NCI-H128 (cell line): ENCODE data around the gene LENG1.

Source experiments
- DNase-seq: peaks from one replicate; lab custom pipeline; 2025; ENCODE audit not compliant: unreplicated experiment; lab: John Stamatoyannopoulos, UW

LENG1 gene

DNA sequence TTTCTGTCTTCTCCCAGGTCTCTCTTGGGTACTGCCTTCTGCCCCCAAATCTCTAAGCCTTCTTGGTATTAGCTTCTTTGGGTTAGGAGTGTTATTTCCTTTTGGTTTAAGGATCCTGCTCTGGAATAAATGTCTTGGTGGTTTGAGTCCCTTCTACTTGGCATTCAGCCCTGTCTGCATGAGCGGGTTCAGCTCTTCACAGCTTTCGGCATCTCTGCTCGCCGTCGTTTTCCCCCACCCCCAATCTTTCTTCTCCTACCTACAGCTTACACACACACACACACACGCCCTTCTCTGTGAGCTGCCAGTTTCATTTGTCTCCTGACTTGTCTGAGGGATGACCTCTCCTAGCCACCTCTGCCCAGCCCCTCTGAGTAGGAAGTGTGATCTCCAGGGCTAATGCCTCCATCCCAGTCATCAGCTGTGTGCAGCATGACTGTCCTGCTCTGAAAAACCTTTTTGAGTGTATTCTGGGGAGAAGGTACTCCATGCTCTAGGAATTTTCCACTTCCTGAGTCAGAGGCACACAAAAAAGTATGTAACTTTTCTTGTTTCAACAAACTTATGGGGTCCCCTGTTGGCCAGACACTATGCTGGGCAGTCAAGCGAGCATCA is 17.2 kb downstream of the LENG1 start:
- DNase-seq = no peak

DNA sequence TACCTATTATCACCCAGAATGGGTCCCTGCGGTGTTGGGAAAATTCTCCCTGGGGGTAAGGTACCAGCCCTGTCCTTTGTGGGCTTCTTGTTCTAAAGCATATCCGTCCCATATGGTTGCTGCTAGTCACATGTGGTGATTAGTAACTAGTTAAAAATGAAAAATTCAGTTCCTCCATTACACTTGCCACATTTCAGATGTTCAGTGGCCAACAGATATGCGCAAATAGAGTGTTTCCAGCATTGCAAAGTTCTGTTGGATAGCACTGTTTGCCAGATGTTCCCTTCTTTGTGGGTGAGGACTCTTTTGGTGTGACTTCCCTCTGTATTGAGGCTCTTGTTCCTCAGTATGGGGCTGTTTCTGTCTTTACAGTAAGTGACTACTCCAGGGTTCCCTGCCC is 18.2 kb downstream of the LENG1 start:
- DNase-seq = no peak

DNA sequence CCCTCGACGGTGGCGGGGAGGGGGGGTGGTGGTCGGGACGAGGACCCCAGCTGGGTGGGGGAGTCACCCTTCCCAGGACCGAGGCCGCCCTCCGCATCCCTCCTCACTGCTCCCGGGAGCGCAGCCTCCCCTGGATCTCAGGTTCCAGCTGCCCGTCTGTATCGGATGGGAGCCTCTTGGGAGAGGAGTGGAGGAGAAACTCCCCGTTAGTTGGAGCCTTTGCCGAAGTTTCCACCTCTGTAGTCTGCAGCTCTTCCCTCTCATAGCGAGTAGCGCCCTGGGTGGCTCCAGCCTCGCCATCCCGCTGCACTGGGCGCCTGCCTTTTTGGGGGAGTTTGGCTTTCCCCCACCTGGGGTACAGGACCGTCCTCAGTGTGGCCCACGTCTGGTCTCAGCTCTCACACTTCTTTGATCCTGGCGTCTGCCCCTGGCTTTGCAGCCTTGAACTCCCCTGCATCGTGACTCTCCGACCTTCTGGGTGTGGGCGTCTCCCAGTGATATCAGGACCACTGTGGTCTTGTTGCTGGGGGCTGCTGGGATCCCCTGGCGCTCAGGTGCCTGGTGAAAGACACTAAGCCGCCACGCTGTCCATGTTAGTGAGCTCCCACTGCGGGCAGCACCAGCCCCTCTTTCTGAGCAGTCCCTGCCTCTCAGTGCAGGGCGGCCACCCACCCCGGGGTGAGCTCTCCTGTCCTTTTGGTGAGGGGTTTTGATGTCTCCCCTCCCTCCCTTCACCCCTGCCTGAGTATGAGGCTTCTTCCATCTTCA is 20.8 kb downstream of the LENG1 start:
- DNase-seq = no peak

DNA sequence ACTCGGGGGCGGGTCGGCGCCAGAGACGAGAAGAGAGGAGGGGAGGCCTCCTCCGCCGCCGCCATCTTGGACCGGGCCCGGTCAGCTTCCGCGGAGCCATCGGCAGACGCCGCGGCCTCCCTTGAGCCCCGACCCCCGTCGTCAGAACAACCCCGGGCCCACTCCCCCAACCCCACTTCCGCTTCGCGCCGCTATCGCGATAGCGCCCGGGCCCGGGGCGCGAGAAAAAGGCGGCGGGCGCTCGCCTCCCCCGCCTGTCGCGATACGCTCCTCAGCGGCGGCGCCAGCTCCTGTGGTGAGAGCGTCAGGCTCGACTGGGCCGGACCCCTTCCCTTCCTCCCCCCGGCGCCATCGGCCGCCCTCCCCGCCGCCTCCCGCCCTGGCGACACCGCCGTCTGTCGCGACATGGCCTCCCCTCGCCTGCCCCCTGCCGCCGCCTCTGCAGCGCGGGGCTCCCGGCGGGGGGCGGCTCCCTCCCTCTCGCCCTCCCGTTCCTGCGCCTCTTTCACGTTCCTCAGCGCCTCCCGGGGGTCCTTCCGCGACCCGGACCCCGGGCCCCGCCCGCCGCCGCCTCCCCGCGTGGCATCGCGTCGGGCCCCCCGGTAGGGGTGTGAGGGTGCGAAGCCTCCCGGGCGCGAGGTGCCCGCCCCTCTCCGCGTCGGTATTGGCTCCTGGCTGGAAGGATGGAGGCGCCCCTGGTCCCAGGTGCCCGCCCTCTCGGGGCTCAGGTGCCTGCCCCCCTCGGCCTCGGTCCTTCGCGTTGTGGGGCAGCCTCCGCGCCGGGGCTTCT is 21.6 kb downstream of the LENG1 start, which contains the start of gene CNOT3:
CNOT3 (plus strand) TSS at position 64 of the 790 bp plus-strand sequence. CDS start 5,217 bp downstream, outside the sequence.
- DNase-seq = no peak

DNA sequence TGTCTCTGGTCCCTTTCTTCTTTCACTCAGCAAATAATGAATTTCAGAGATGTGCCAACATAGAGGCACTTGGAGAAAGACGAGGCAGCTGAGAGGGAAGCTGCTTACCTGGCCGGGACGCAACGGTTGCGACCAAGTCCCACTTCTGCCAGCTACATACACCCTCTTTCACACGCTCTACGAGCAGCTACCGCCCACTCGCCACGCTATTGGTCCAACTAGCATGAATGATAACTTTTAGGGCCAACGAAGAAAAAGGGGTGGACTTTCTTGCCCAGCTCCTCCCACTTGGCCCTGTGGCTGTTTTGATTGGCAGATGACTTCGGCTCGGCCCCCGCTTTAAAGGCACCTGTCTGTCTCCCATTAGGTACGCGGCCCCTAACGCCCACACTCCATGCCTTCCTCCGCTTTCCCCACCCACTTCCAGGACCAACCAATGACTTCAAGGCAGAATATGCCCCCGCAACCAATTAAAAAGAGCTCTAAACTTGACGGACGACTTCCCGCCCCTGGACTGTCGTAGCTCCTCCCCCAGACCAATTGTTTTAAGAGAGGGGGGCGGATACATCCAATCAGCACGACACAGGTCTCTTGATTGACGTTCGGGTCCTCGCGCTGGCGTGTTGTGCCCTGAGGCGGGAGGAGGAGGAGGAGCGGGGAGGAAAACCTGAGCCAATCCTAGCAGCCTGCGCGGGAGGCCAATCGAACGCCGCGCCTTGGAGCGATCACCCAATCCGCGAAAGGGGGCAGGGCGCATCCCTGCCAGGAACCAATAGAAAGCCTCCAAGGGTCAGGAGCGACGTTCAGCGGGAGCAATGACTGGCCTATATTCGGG is 22.4 kb downstream of the LENG1 start:
- DNase-seq = peak; percentile 100

DNA sequence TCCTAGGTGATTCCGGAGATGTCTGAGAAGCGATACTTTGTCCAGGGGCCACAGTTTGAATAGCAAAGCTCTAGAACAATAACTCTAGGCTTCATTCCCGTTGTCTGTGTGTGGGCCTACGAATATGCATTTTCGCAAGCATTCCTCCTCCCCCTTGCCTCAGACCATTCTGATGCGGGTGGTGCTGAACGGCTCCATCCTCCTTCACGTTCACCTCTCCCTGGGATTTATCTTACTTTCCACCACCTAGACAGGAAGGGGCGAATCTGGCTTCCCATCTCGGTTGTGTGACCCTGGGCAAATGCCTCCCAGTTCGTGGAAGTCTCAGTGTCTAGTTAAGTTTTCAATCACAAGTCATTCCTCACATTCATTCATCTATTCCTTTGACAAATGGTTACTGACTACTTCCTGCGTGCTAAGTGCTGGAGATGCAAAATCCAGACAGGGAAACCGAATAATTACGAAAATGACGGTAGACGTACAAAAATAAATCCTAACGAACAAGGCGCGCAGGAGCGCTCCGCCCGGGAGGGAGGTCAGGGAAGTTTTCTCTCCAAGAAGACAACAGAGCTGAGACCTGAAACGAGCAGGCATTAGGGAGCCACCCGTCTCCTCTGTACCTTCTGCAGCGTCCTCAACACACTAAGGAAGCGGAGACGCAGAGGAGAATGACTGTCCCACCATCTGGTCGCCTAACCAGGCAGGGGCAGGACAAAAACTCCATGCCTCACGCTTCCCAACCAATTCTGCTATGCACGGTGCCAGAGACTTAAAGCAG is 23.2 kb downstream of the LENG1 start:
- DNase-seq = no peak

DNA sequence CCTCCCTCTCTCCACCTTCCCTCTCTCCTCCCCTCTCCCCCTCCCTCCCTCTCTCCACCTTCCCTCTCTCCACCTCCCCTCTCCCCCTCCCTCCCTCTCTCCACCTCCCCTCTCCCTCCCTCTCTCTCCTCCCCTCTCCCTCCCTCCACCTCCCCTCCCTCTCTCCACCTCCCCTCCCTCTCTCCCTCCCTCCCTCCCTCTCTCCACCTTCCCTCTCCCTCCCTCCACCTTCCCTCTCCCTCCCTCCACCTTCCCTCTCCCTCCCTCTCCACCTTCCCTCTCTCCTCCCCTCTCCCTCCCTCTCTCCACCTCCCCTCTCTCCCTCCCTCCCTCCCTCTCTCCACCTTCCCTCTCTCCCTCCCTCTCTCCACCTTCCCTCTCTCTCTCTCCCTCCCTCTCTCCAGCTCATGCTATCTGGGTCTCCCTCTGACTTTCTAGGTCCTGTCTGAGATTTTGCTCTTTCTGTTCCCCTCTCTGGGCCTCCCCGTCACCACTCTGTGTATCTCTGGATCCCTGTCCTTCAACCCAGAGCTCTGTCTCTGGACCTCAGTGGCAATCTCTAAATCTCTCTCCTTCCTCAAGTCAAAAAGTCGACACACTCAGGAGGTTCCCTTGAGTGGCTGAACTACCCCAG is 25.4 kb downstream of the LENG1 start:
- no peak for DNase-seq

DNA sequence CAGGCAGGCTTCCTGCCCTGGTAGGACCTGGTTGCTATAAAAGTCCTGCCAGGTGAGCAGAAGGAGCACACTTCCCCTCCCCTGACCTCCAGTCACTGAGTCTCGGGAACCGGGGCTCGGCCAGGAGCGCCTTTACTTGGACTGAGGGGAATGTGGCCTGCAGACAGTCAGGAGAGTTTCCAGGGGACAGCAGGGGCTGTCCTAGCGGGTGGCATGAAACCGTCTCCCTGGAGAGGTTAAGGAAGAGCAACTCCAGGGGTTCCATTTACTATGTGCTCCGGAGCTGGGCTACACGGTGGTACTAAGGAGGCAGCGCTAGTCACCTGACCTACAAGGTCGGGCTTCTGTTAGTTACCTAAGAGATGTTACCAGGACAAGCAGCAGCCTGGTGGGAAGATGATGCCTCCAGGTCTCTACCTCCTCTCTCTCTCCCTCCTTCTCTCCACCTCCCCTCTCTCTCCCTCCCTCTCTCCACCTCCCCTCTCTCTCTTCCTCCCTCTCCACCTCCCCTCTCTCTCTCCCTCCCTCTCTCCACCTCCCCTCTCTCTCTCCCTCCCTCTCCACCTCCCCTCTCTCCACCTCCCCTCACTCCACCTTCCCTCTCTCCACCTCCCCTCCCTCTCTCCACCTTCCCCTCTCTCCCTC is 26.1 kb downstream of the LENG1 start:
- no peak for DNase-seq

DNA sequence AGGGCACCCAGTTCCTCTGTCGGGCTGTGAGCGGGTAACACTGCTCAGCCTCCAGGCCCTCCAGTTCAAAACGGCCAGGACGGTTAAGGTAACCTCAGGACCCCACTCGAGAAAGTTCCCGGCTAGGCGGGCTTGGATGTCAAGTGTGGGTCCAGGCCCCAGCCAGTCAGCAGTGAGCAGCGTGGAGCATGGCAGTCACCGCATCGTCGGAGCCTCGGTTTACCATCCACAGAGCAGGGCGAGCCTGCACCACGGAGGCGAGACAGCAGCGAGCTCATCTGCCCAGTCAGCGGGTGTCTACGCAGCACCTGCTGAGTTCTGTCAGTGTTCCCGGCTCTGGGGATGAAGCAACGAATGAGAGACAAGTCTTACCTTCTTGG is 29.9 kb downstream of the LENG1 start:
- no peak for DNase-seq

DNA sequence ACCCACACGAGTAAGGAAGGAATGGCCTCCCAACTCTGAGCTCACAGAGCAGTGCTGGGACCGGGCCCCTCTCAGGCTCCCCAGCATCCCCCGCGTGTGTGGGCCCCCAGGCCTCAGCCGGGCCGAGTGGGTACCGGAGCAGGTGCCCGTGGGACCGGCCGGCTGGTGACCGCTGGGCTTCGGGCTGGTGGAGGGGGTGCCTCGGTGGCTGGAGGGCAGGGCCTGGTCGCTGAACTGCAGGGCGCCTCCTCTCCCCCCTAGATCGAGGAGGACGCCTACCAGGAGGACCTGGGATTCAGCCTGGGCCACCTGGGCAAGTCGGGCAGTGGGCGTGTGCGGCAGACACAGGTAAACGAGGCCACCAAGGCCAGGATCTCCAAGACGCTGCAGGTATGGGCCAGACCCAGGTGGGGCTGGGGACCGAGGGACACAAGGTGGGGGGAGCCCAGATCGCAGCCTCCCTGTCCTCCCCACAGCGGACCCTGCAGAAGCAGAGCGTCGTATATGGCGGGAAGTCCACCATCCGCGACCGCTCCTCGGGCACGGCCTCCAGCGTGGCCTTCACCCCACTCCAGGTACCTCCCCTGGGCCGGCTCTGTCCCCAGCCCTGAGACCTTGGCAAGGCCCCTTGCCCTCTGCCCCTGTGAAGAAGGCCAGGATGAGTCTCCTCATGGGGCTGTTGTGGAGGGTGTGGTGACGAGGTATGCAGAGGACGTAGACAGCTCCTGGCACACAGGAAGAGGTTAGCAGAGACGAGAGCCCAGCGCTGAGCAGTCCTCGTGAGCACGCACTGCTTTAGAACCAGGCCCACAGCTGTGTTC is 30.5 kb downstream of the LENG1 start:
- no peak for DNase-seq

DNA sequence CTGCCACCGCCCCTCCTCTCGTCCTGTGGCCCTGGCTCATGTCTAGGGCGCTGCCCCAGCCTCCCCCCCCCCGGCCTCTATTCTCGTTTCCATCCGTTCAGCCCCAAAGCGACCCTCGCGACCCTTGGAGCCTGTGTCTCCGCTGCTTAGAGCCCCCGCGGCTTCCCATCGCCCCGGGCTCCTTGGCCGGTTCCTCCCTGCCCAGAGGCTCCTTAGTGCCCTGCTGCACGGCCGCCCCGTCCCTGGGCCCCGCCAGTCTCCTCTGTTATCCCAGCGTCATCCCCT is 31.1 kb downstream of the LENG1 start:
- DNase-seq = no peak

DNA sequence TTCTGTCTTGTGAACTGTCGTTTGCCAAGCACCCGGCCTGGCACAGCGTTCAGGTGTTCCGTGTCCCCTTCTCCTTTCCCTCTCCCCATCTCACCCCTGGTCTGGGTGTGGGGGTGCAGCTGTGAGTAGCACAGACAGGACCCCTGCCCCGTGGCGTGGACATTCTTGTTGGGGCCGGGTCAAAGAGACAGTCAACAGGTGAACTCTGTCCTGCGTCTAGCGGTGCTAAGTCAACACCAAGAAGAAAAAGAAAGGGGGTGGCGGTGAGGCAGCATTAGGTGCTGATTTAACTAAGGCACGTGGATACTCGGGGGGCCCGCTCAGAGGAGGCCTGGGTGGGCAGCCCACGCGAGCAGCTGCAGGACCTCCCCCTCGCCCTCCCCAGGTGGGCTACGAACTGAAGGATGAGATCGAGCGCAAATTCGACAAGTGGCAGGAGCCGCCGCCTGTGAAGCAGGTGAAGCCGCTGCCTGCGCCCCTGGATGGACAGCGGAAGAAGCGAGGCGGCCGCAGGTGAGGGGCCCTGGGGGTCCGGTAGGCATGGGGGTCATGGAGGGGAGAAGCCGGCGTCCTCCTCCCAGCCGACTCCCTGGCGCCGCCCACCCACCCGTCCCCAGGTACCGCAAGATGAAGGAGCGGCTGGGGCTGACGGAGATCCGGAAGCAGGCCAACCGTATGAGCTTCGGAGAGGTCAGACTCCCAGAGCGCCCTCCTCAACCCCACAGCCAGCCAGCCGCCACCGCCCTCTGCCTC is 31.7 kb downstream of the LENG1 start:
- DNase-seq = no peak

DNA sequence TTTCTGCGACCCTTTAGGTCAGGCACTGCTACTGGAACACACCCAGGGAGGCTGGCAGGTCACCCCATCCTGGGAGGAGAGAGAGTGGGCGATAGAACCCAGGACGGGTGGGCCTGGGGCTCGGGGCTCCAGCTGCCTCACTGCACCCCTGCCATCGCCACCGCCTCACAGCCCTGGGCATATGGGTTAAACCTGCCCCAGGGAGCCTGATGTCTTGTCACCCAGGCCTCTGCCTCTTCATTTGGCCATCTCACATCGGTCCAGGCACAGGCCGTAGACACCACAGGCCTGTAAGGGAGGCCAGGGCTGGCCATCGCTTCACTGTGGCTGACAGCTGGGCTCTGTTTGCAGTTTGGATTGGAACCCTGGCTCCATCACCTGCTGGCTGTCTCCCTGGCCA is 33.8 kb downstream of the LENG1 start:
- DNase-seq = no peak

DNA sequence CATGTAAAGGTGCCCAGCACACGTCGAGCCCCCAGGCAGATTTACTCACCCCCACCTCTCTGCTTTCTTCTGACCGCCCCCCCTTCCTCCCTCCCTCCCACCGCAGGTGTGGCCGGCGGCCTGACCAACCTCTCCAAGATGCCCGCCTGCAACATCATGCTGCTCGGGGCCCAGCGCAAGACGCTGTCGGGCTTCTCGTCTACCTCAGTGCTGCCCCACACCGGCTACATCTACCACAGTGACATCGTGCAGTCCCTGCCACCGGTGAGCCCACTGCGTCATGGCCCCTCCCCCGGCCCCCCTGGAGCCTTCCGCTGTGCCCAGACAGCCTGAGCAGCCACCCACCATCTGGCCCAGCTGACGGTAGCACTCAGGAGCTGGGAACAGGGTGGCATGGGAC is 35.1 kb downstream of the LENG1 start:
- no peak for DNase-seq

DNA sequence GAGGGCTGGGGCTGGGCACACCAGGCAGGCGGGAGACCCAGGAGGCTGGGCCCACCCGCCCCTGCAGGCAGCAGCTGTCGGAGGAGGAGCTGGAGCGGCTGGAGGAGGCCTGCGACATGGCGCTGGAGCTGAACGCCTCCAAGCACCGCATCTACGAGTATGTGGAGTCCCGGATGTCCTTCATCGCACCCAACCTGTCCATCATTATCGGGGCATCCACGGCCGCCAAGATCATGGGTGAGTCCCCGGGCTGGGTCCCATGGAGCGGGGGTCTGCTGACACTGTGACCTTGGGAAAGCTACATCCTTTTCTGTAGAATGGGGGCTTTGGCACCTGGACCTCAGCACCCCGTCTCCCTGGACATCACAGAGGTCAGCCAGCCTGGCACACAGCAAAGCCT is 35.8 kb downstream of the LENG1 start:
- DNase-seq = no peak

DNA sequence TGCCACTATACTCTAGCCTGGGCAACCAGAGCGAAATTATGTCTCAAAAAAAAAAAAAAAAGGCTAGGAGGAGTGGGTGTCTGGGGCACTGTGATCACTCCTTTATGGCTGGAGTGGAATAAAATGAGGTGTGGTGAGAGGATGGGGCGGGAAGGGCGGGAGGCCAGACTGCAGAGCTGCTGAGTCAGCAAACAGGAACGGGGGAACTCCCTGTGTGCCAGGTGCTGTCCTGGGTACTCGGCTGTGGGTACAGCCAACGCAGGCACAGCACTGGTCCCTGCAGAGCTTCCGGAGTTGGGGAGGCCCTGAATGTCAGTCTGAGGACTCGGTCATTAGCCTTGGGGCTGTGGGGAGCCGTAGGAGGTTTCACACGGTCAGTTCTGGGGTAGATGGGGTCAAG is 38.3 kb downstream of the LENG1 start:
- DNase-seq = no peak

DNA sequence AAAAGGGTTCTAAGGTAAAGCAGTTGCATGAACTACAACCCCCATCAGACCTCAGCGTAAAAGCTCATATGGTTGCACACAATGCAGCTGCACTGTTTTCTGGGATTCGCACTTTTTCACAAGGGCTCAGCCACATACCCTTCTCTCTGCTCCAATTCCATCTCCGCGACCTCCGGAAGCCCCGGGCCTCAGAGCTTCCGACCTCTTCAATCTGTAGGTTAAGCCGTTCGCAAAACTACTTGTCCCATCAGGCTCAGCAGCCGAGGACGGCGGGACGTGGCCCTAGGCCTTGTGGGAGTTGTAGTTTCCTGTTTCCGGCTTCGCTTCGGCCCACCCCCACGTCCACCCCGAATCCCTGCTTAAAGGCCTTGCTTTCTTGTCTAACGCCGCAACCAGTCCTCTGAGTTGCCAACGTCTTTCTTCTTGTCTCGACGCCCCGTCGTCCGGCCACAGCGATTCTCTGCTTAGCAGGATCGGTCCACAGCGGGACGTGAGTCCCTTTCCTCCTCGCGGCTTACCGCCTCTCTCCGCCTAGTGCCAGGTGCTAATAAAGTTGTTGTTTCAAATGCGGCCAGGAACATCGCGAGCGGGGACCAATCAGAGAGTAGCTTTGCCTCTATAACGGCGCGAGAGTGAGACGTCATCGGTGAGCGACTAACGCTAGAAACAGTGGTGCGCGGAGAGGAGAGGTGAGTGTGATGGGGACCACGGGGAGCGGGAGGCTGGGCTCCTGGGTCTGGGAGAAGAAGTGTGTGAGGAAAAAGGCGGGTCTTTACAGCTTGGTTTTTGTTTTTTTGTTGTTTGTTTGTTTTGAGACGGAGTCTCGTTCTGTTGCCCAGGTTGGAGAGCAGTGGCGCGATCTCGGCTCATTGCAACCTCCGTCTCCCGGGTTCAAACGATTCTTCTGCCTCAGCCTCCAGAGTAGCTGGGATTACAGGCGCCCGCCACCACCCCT is 44.1 kb downstream of the LENG1 start, which contains the start of the genes PRPF31 and TFPT:
PRPF31 (plus strand) TSS at position 646 of the 955 bp plus-strand sequence. CDS start 2,525 bp downstream, outside the sequence.
TFPT (minus strand) TSS at position 549 of the 955 bp plus-strand sequence; CDS start at position 161, 388 bp downstream.
- DNase-seq = peak; percentile 94
